ENCODE results near the gene CDYL. TPM values are rescaled to one million over a fixed set of nuclear protein-coding genes. Genes with fewer than 3 reads are reported as not detected.
A peak's percentile ranks its signal among the peaks of the same experiment; 100 is the strongest.

Gene CDYL
- total RNA-seq, 2 donors from 2014 or later, result 55.1 to 58.2 TPM

DNA sequence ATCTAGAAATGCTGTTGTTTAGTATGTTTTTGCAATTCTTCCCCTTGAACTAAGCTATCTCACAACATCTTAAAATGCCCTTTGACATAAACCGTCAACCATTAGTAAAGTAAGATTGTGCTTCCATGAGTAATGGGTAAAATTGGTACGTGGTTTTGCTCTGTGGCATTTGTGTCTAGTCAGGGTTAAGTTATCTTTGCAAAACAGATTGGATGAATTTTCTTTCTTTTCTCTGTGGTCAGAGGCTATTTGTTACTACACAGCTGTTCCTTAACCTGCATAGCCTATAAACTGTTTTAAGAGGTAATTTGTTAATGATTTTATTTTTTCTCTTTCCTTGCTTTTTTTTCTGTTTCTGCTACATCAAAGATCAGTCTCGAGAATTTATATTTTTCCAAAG, 152.2 kb downstream of the CDYL start:
- H3K9ac ChIP-seq (ENCODE audit: extremely low read depth, low read length, poor library complexity, severe bottlenecking), result no peak overlapping the region
- 93% methylated on average over 2 of the region's 3 CpGs; no CpG with 5 or more reads in 1 of the 2 experiments for WGBS, 2 experiments (ENCODE audit: insufficient coverage in 1 of 2, insufficient read length in 1 of 2)
- H3K4me1 ChIP-seq (ENCODE audit: control insufficient read depth, insufficient read depth, low read length), result peaks cover 9% of the 10 kb centered on the region
- H3K27ac ChIP-seq (ENCODE audit: low read depth, low read length), result no peak overlapping the region
- H3K27me3 ChIP-seq (ENCODE audit: control insufficient read depth, insufficient read depth, low read length, poor library complexity, severe bottlenecking), result no peaks in the 10 kb centered on the region
- no peak overlapping the region for H3K4me3 Mint-ChIP-seq
- H3K27ac Mint-ChIP-seq, result no peak overlapping the region
- no peaks in the 10 kb centered on the region for H3K36me3 Mint-ChIP-seq (ENCODE audit: low read depth)
- no peaks in the 10 kb centered on the region for H3K9me3 Mint-ChIP-seq
- no peaks in the 10 kb centered on the region for H3K9me3 ChIP-seq (ENCODE audit: control insufficient read depth, low read length)
- peaks cover 43% of the 10 kb centered on the region for H3K4me1 Mint-ChIP-seq
- DNase-seq, result no peak
- no peak overlapping the region for H3K4me3 ChIP-seq (ENCODE audit: low read length)
- TF ChIP-seq, protein P1, sequence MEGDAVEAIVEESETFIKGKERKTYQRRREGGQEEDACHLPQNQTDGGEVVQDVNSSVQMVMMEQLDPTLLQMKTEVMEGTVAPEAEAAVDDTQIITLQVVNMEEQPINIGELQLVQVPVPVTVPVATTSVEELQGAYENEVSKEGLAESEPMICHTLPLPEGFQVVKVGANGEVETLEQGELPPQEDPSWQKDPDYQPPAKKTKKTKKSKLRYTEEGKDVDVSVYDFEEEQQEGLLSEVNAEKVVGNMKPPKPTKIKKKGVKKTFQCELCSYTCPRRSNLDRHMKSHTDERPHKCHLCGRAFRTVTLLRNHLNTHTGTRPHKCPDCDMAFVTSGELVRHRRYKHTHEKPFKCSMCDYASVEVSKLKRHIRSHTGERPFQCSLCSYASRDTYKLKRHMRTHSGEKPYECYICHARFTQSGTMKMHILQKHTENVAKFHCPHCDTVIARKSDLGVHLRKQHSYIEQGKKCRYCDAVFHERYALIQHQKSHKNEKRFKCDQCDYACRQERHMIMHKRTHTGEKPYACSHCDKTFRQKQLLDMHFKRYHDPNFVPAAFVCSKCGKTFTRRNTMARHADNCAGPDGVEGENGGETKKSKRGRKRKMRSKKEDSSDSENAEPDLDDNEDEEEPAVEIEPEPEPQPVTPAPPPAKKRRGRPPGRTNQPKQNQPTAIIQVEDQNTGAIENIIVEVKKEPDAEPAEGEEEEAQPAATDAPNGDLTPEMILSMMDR (conservative IDR thresholded peaks at IDR 0.05), result no peak
- H3K36me3 ChIP-seq (ENCODE audit: control insufficient read depth, insufficient read depth, low read length), result no peaks in the 10 kb centered on the region
- no peaks in the 10 kb centered on the region for H3K27me3 Mint-ChIP-seq (ENCODE audit: insufficient read depth)

DNA sequence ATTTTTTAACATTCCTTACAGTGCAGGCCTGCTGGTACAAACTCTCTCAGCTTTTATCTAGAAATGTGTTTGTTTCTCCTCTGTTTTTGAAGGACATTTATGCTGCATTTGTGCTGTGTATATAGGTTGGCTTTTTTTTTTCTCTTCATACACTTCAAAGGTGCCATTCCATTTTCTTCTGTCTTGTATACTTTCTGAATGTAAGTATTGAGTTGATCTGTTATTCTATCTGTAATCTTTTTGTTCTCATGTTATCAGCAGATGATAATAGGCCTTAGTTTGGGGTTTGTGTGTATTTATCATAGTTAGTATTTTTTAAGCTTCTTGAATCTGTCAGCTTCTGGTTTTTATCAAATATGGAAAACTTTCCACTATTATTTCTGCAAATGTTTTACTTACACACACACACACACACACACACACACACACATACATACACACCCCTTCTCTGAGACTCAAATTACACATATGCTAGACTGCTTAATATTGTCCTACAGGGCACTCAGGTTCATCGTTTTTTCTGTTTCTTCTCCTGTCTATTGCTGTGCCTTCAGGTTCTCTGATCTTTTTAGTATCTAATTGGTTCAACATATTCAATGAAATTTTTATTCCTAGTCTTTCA, 153.0 kb downstream of the CDYL start:
- 93 to 100% methylated on average over 1 of the region's 1 CpG for WGBS, 2 experiments (ENCODE audit: insufficient coverage in 1 of 2, insufficient read length in 1 of 2)
- no peaks in the 10 kb centered on the region for H3K27me3 ChIP-seq (ENCODE audit: control insufficient read depth, insufficient read depth, low read length, poor library complexity, severe bottlenecking)
- no peaks in the 10 kb centered on the region for H3K9me3 ChIP-seq (ENCODE audit: control insufficient read depth, low read length)
- H3K4me1 Mint-ChIP-seq, result peaks cover 41% of the 10 kb centered on the region
- H3K27me3 Mint-ChIP-seq (ENCODE audit: insufficient read depth), result no peaks in the 10 kb centered on the region
- H3K36me3 Mint-ChIP-seq (ENCODE audit: low read depth), result no peaks in the 10 kb centered on the region
- no peak overlapping the region for H3K27ac Mint-ChIP-seq
- no peaks in the 10 kb centered on the region for H3K36me3 ChIP-seq (ENCODE audit: control insufficient read depth, insufficient read depth, low read length)
- H3K9ac ChIP-seq (ENCODE audit: extremely low read depth, low read length, poor library complexity, severe bottlenecking), result no peak overlapping the region
- no peak overlapping the region for H3K27ac ChIP-seq (ENCODE audit: low read depth, low read length)
- no peak for DNase-seq
- H3K4me3 ChIP-seq (ENCODE audit: low read length), result no peak overlapping the region
- H3K4me3 Mint-ChIP-seq, result no peak overlapping the region
- peaks cover 9% of the 10 kb centered on the region for H3K4me1 ChIP-seq (ENCODE audit: control insufficient read depth, insufficient read depth, low read length)
- TF ChIP-seq, protein P1 (conservative IDR thresholded peaks at IDR 0.05), result no peak
- H3K9me3 Mint-ChIP-seq, result no peaks in the 10 kb centered on the region

DNA sequence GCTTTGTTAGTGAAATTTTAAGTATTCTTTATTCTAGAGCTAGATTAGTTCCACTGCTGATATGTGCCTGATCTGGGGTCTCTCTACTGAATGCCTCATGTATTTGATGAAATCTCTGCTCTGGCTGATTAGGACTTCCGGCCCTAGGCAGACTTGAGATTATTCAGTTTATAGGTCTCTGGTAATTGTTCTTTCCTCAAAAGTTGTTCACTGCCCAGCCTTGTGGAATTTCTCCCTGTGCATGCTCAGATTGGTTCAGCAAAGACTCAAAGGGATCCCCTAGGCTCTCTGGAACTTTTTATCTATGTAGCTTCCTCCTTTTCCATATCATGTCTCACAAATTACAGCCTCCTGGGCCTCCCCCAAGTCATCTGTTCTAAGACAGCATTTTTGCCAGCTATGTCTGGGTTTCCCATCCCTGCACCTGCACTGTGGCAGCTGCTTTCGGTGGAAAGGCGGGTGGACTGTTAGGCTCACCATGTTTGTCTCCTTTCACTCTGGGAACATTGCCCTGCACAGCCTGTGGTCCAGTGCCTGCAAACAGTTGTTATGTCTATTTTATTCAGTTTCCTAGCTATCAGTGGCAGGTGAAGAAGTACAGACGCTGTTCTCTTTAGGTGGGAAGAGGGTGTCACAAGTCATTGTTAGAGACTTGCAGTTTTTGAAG, 154.0 kb downstream of the CDYL start:
- Histone ChIP-seq H3K27me3 (ENCODE audit: control insufficient read depth, insufficient read depth, low read length, poor library complexity, severe bottlenecking) (no peaks in the 10 kb centered on the region), H3K9me3 (ENCODE audit: control insufficient read depth, low read length) (no peaks in the 10 kb centered on the region), H3K4me1 (ENCODE audit: control insufficient read depth, insufficient read depth, low read length) (peaks cover 9% of the 10 kb centered on the region), H3K9ac (ENCODE audit: extremely low read depth, low read length, poor library complexity, severe bottlenecking) (no peak overlapping the region), H3K4me3 (ENCODE audit: low read length) (no peak overlapping the region), H3K27ac (ENCODE audit: low read depth, low read length) (no peak overlapping the region), H3K36me3 (ENCODE audit: control insufficient read depth, insufficient read depth, low read length) (no peaks in the 10 kb centered on the region)
- TF ChIP-seq, protein P1 (conservative IDR thresholded peaks at IDR 0.05), result no peak
- no peak for DNase-seq
- no peak overlapping the region for H3K4me3 Mint-ChIP-seq
- no peaks in the 10 kb centered on the region for H3K9me3 Mint-ChIP-seq
- 86% methylated on average over 4 of the region's 4 CpGs; no CpG with 5 or more reads in 1 of the 2 experiments for WGBS, 2 experiments (ENCODE audit: insufficient coverage in 1 of 2, insufficient read length in 1 of 2)
- peaks cover 41% of the 10 kb centered on the region for H3K4me1 Mint-ChIP-seq
- no peaks in the 10 kb centered on the region for H3K36me3 Mint-ChIP-seq (ENCODE audit: low read depth)
- H3K27ac Mint-ChIP-seq, result peak overlapping the region; percentile 52
- no peaks in the 10 kb centered on the region for H3K27me3 Mint-ChIP-seq (ENCODE audit: insufficient read depth)

Data from endodermal cell (in vitro differentiated cells).